ENCODE measurements around the gene CCT6A.
"Not testable (repeated sequence)": the region's sequence is repeated elsewhere in the genome, so short reads cannot be mapped to it uniquely, and the experiment has no call there.

CCT6A gene

GRCh38 chr7:56048763-56049162 is 2.8 kb upstream of the CCT6A start:
- DNase-seq; intact Hi-C loops (cut with DNase I): not testable (repeated sequence)

- intact Hi-C loops (cut with DNase I) = loop anchor here (5.0 kb wide), 1 partner anchor 84 kb away; no protein-coding TSS in a partner anchor
- DNase-seq = no peak
Measured at GRCh38 chr7:56051053-56051338, 569 bp upstream of the CCT6A start.

- intact Hi-C loops (cut with DNase I) = loop anchor here (5.0 kb wide), 1 partner anchor 86 kb away; no protein-coding TSS in a partner anchor
- DNase-seq = no peak
Measured at GRCh38 chr7:56053379-56053778, 1.8 kb downstream of the CCT6A start.

GRCh38 chr7:56053993-56054392 is 2.4 kb downstream of the CCT6A start:
- intact Hi-C loops (cut with DNase I) = loop anchor here (5.0 kb wide), 1 partner anchor 87 kb away; no protein-coding TSS in a partner anchor
- no peak for DNase-seq

GRCh38 chr7:56062382-56062781 is 10.8 kb downstream of the CCT6A start:
- intact Hi-C loops (cut with DNase I) = loop anchor here (5.0 kb wide), 1 partner anchor 45 kb away; the partner anchor contains the start of gene CHCHD2

GRCh38 chr7:56063500-56063881 is 11.9 kb downstream of the CCT6A start:
- intact Hi-C loops (cut with DNase I) = loop anchor here (5.0 kb wide), 1 partner anchor 44 kb away; the partner anchor contains the start of gene CHCHD2
- DNase-seq = no peak

More at GRCh38 chr7:56062382-56062781, 10.8 kb downstream of the CCT6A start:
- no peak for DNase-seq

- DNase-seq = peak; percentile 83 to 98 (median 90)
- intact Hi-C loops (cut with DNase I) = loop anchor here (5.0 kb wide), 1 partner anchor 43 kb away; the partner anchor contains the start of gene CHCHD2
Measured at GRCh38 chr7:56063882-56064625, 12.5 kb downstream of the CCT6A start, which contains the start of gene SUMF2. SUMF2 (plus strand) TSS chr7:56064286; CDS start chr7:56064312, 26 bp downstream.

GRCh38 chr7:56066376-56066775 is 14.8 kb downstream of the CCT6A start:
- DNase-seq; intact Hi-C loops (cut with DNase I): not testable (repeated sequence)

- DNase-seq = peak; percentile 60 to 95 (median 76)
- intact Hi-C loops (cut with DNase I) = loop anchor here (1.0 kb wide), 1 partner anchor 69 kb away; no protein-coding TSS in a partner anchor
Measured at GRCh38 chr7:56074371-56074791, 22.8 kb downstream of the CCT6A start.

GRCh38 chr7:56077681-56078080 is 26.1 kb downstream of the CCT6A start:
- intact Hi-C loops (cut with DNase I) = no loop called here
- DNase-seq = peak in 1 of 10 donors; percentile 58

- peak in 1 of 10 donors; percentile 79 for DNase-seq
- intact Hi-C loops (cut with DNase I) = no loop called here
Measured at GRCh38 chr7:56078196-56078595, 26.6 kb downstream of the CCT6A start.

GRCh38 chr7:56079450-56080185 is 28.1 kb downstream of the CCT6A start:
- intact Hi-C loops (cut with DNase I) = loop anchor here (1.0 kb wide), 1 partner anchor 27 kb away; the partner anchor contains the start of gene CHCHD2
- peak; percentile 71 to 97 (median 83) for DNase-seq

GRCh38 chr7:56080726-56081435 is 29.3 kb downstream of the CCT6A start:
- DNase-seq = peak in 1 of 10 donors; percentile 81
- intact Hi-C loops (cut with DNase I) = not testable (repeated sequence)

GRCh38 chr7:56081626-56082340 is 30.2 kb downstream of the CCT6A start:
- intact Hi-C loops (cut with DNase I) = no loop called here
- peak in 1 of 10 donors; percentile 82 for DNase-seq

GRCh38 chr7:56083150-56083785 is 31.7 kb downstream of the CCT6A start:
- peak; percentile 40 to 94 (median 66) for DNase-seq
- intact Hi-C loops (cut with DNase I) = no loop called here

GRCh38 chr7:56086761-56087160 is 35.2 kb downstream of the CCT6A start:
- peak in 1 of 10 donors; percentile 59 for DNase-seq
- intact Hi-C loops (cut with DNase I) = no loop called here

GRCh38 chr7:56087445-56087844 is 35.9 kb downstream of the CCT6A start:
- no peak for DNase-seq
- intact Hi-C loops (cut with DNase I) = no loop called here

GRCh38 chr7:56091591-56091990 is 40.0 kb downstream of the CCT6A start:
- intact Hi-C loops (cut with DNase I) = no loop called here
- peak in 9 of 10 donors; percentile 6 to 90 (median 70) for DNase-seq

- DNase-seq; intact Hi-C loops (cut with DNase I): not testable (repeated sequence)
Measured at GRCh38 chr7:56092388-56092787, 40.8 kb downstream of the CCT6A start.
